EL (cell line): Measurements from ENCODE around the gene OXNAD1.
A peak's percentile ranks its signal among the peaks of the same experiment; 100 is the strongest.
"Not testable (repeated sequence)": the region's sequence is repeated elsewhere in the genome, so short reads cannot be mapped to it uniquely, and the experiment has no call there.

Source experiments
- DNase-seq: peaks from one replicate; pipeline ENCODE4 v3.0.0-alpha.2; 2016

OXNAD1 gene

GRCh38 chr3:16308727-16309126, 43.7 kb downstream of the OXNAD1 start:
- no peak for DNase-seq

GRCh38 chr3:16309558-16309957, 44.5 kb downstream of the OXNAD1 start:
- DNase-seq = peak; percentile 50

DNA sequence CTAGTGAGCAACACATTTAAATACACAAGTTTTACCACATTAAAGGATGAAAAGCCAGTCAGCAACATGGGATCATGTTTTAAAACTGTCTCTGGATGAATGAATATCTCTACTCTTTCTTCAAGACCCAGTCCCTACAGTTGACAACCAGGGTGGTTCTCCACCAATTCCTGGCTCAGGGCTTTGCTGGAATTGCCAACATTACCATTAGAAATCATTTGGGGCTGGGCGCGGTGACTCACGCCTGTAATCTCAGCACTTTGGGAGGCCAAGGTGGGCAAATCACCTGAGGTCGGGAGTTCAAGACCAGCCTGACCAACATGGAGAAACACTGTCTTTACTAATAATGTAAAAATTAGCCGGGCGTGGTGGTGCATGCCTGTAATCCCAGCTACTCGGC, 45.5 kb downstream of the OXNAD1 start:
- not testable (repeated sequence) for DNase-seq

DNA sequence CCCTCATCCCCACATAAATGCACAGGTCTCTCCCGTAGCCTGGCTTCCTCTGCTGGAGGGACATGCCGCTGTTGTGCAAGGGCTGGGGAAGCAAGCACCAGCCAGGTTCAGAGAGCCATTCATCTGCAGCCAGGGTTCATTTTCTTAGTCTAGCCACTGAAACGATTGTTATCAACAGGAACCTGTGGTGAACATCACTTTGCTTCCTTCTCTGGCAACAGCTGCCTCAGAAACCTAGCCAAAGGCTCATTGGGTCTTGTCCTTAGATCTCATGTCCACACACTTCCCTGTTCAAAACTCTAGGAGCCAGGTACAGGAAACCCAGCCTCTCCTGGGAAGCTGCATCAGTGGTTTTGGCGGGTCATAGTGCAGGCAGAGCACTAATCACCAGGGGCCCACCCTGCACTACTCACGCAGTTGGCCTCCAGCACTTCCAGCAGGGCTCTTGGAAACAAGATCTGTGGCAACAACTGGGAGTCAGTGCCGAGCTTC, 47.0 kb downstream of the OXNAD1 start:
- no peak for DNase-seq

DNA sequence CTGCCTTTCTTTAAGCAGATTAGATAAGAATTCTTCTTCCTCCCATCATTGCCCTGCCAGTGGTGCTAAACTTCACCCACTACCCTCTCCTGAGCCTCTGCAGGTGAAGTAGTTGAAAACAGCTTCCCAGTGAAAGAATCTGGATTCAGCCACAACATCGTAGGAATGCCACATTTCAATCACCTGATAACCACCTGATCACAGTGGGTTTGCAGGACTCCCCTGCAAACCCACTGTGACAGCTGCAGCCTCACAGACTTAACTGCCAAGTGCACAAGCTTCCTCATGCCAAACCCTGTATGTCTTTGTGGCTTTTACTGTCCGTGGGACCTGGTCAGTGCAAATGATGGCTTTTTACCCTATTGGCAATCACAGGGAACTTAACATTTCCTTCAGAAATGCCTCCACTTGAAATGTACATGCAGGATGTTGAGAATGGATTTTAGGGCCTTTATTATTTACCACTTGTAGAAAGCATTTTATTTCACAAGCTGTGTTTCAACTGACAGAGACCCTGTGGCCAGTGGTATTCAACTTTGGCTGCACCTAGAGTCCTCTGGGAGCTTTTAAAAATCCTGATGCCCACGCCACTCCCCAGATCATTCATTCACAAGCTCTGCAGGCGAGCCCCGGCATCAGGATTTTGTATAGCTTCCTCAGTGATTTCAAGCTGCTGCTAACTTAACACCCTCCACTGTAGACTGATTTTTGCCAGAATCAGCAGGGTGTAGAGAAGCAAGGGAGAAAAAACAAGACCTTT, 49.1 kb downstream of the OXNAD1 start:
- DNase-seq = no peak

DNA sequence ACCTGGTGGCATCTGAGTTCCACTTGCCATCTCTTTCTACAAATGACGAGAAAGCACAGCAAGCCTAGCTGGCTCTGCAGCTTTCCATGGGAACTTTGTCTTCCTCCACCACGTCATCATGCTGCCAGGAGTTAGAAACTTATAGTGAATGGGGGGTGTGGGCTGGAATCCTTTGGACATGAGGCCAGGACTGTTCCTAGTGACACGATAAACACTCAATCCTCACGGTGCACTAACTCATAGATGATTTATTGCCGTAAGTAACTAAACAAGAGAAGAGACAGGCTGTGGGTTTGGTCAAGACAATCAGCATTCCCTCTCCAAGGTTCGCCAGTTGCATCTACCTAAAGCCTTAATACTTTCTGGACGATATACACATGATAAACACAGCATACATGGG, 50.6 kb downstream of the OXNAD1 start:
- DNase-seq = no peak

GRCh38 chr3:16316396-16316795, 51.4 kb downstream of the OXNAD1 start:
- no peak for DNase-seq

GRCh38 chr3:16316847-16317560, 52.0 kb downstream of the OXNAD1 start:
- no peak for DNase-seq

DNA sequence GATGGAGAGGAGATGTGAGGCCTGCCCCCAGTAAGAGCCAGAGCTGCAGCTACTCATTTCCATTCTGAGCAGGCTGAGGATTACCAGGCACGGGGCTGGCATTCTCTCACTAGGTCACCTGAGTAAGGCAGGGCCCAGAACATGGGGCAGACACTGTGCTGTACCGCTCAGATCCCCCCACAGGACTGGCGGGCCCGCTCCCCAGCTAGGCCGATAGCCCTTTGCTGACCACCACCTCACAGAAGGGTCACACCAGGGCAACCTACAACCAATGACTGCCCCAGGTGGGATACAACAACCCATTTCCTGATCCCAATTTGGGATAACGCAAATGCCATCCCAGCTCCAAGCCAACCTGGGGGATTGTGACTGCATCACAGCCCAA, 52.5 kb downstream of the OXNAD1 start:
- no peak for DNase-seq

GRCh38 chr3:16318176-16318575, 53.2 kb downstream of the OXNAD1 start:
- no peak for DNase-seq

DNA sequence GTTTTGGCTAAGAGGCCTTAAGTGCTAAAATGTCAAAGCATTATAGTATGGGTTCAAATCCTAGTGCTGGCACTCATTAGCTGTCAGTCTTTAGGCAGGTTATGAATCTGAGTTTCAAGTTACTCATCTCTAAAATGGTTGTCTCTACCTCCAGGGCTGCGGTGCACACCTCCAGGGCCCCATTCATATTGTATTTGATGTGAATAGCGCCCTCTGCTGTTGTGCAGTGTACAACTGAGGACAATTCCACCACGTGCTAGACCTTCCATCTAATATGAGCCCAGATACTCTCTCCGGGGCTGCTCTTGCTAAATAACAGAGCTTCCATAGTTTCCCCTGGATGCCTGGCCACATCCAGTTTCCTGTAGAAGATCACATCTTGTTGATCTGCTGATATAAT, 54.3 kb downstream of the OXNAD1 start:
- no peak for DNase-seq

DNA sequence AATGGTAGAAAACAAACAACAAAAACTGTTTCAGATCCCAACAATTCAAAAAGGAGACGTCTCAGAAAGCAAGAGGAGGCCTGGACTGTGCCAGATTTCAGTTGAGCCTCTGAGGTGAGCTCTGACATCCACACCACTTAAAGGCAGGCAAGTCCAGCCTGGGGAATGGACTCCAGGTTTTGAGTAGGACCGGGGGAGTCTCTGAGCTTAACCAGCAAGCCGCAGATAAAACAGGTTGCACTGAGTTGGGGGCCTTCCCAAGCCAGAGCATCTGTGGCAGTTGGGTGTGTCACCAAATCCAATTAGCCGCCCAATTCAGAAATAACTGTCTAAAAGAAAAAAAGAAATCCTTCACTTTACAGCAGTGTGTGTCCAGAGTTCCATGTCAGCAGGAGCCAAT, 54.7 kb downstream of the OXNAD1 start:
- no peak for DNase-seq

DNA sequence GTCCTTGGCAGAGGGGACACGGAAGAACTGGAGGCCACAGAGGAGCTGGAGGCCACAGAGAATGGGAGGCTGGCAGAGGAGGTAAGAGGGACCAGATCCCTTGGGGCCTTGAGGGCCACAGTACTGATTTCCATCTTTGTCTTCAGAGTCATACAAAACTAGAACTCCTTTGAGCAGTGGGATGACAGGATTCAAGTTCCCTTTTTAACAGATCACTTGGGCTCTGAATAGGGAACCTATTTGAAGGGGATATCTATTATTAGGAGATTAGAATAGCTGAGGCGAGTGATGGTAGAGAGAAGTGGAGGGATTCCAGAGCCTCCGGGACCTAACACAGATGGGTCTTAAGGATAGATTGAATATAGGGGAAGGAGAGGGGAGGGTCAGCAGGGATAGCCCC, 55.7 kb downstream of the OXNAD1 start:
- no peak for DNase-seq

DNA sequence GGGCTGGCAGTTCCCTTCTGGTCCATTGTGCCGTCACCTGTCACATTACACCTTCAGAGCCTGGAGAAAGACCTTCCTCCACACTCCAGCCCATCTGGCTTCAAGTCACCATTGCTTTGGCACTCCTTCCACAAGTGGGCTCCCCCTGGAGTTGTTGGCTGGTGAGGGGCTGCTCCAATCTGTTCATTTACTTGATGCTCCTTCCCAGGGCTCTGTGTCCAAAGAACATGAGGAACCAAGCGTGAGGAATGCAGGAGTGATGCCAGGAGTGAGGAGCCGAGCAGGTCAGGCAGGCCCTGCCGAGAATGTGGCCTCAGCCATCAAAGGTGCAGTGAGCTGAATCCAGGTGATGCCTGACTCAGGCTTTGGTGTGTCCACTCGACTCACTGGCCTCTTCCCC, 57.2 kb downstream of the OXNAD1 start:
- DNase-seq = no peak

- no peak for DNase-seq
These were observed 58.7 kb downstream of the OXNAD1 start for GRCh38 chr3:16323737-16324136.

DNA sequence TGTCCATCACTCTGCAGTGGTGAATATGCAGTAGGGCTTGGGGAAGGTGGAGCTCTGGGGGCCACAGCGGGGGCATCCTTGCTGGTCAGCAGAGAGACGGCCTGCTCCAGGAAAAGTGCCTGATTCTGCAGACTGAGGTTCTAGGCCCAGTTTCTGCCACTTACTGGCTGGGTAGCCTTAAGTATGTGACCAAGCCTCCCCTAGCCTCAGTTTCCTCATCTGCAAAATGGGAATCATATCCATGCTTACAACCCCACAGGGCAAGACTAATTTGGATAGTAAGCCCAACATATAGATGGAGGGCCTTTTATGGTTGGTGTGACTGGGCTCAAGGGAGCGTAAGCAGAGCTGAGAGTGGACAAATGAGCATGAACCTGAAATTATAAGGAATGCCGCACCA, 60.8 kb downstream of the OXNAD1 start:
- DNase-seq = no peak

DNA sequence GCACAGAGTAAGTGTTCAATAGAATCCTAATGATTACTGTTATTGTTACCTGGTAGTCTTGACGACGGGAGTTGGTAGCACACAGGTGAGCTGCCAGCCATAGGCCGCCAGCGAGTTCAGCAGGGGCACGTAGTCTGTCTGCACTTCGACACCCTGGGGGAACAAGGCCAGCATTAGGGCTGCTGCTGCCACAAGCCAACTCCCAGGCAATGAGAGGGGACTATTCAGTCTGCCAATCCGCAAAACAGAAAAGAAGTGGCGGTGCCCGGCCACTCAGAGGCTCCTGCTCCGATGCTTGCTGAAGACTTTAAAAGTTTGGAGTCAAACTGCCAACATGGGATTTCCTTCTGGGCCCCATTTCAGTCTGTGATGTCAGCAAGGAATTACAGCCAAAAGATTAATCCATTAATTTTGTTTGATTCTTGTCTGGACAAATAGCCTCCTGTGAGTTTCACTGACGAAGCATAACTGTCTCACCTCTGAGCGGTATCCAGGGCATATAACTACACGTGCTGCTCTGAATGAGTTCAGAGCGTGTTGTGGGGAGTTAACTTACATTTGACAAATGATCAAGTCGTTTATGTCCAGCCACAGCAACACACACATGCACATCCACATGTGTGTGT, 61.8 kb downstream of the OXNAD1 start:
- DNase-seq = no peak

GRCh38 chr3:16328124-16328523, 63.1 kb downstream of the OXNAD1 start:
- DNase-seq = no peak

GRCh38 chr3:16329036-16329825, 64.2 kb downstream of the OXNAD1 start:
- no peak for DNase-seq

DNA sequence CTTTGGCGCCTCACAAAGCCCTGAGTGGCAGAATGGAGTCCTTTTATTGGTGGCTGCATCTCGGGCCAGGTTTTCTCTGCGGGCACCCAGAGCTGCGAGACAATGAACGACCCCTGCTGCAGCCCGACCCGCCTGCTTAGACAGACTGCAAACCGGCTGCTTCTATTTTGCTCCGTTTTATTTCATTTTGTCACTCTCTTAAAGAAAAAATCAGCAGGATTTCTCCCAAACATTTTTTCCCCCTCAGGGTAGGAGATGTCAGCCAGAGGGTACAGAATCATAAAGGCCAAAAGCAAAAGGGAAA, 64.8 kb downstream of the OXNAD1 start:
- DNase-seq = no peak

GRCh38 chr3:16330351-16330750, 65.3 kb downstream of the OXNAD1 start:
- no peak for DNase-seq

GRCh38 chr3:16331319-16331883, 66.4 kb downstream of the OXNAD1 start:
- no peak for DNase-seq

- DNase-seq = peak; percentile 40
These were observed 68.0 kb downstream of the OXNAD1 start for GRCh38 chr3:16332904-16333426.
